Measurements from ENCODE around the gene IL31RA.
"Not testable (repeated sequence)": the region's sequence is repeated elsewhere in the genome, so short reads cannot be mapped to it uniquely, and the experiment has no call there.

Gene IL31RA

DNA sequence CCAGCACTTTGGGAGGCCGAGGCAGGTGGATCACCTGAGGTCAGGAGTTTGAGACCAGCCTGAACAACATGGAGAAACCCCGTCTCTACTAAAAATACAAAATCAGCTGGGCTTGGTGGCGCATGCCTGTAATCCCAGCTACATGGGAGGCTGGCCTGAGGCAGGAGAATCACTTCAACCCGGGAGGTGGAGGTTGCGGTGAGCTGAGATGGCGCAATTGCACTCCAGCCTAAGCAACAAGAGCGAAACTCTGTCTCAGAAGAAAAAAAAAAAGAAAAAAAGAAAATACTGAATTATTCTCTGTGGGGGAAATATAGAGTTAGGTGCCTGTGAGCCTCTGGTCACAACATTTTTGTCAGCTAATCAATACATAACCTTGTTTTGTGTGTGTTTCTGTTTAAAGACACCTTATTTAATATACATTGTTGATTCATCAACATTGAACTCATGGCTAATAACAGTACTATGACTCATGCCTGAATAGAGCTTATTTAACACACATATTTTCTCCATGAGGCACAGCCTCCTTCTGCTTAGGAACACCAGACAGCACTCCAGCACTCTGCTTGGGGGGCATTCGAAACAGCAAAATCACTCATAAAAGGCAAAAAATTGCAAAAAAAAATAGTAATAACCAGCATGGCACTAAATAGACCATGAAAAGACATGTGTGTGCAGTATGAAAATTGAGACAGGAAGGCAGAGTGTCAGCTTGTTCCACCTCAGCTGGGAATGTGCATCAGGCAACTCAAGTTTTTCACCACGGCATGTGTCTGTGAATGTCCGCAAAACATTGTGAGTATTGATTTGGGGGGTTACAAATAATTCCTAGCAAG lies at the start of gene IL31RA:
Gene IL31RA, plus strand, starts transcription at position 519 of the 836 bp plus-strand sequence. Its CDS starts 214 bp downstream, at position 733.
- POLR2A ChIA-PET, result no interaction called here
- CTCF ChIA-PET, result no interaction called here

DNA sequence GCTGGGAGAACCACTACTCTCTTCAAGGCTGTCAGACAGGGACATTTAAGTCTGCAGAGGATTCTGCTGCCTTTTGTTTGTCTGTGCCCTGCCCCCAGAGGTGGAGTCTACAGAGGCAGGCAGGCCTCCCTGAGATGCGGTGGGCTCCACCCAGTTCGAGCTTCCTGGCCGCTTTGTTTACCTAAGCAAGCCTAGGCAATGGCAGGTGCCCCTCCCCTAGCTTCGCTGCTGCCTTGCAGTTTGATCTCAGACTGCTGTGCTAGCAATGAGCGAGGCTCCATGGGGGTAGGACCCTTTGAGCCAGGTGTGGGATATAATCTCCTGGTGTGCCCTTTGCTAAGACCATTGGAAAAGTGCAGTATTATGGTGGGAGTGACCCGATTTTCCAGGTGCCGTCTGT lies 42.3 kb upstream of the IL31RA start:
- CTCF ChIA-PET; DNase-seq (ENCODE audit: extremely low spot score); POLR2A ChIA-PET: not testable (repeated sequence)

More for the DNA sequence above, at the start of gene IL31RA:
- no peak for DNase-seq (ENCODE audit: extremely low spot score)
- TF ChIP-seq, protein P1, sequence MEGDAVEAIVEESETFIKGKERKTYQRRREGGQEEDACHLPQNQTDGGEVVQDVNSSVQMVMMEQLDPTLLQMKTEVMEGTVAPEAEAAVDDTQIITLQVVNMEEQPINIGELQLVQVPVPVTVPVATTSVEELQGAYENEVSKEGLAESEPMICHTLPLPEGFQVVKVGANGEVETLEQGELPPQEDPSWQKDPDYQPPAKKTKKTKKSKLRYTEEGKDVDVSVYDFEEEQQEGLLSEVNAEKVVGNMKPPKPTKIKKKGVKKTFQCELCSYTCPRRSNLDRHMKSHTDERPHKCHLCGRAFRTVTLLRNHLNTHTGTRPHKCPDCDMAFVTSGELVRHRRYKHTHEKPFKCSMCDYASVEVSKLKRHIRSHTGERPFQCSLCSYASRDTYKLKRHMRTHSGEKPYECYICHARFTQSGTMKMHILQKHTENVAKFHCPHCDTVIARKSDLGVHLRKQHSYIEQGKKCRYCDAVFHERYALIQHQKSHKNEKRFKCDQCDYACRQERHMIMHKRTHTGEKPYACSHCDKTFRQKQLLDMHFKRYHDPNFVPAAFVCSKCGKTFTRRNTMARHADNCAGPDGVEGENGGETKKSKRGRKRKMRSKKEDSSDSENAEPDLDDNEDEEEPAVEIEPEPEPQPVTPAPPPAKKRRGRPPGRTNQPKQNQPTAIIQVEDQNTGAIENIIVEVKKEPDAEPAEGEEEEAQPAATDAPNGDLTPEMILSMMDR (IDR thresholded peaks at IDR 0.05; ENCODE audit: control extremely low read depth, extremely low read depth, low read depth, missing control alignments), result no peak

DNA sequence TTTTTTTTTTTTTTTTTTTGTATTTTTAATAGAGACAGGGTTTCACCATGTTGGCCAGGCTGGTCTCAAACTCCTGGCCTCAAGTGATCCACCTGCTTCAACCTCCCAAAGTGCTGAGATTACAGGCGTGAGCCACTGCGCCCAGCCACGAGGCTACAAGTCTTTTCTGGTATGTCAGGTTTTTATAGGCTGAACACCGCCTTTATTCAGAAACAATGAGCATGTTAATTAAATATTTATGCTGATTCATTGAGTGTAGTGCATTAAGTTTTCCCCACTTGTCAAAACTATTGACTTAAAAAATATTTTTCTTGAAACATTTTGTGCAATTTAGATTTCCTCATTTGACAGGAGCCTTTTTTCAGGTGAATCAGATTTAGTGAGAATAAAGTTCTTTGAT lies 35.2 kb upstream of the IL31RA start:
- DNase-seq (ENCODE audit: extremely low spot score); POLR2A ChIA-PET; CTCF ChIA-PET: not testable (repeated sequence)

DNA sequence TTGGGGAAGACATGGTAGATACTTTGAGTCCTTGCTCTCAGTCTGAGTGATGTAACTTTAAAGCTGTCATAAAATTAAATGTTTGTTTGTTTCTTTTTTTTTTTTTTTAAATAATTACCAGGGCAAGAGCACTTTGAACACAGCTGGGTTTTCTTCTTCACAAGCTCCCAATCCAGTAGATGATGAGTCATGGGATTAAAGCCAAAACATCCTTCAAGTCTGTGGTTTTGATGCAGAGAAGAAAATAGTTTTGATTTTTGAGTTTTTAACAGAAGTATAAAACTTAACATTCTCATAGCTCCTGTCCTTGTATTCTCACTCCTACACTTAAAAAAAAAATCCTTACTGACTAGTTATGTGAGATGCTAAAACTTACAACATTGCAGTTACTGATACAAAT lies 34.8 kb upstream of the IL31RA start:
- DNase-seq (ENCODE audit: extremely low spot score), result no peak
- TF ChIP-seq, protein P1 (IDR thresholded peaks at IDR 0.05; ENCODE audit: control extremely low read depth, extremely low read depth, low read depth, missing control alignments), result no peak
- POLR2A ChIA-PET, result no interaction called here
- CTCF ChIA-PET, result no interaction called here

DNA sequence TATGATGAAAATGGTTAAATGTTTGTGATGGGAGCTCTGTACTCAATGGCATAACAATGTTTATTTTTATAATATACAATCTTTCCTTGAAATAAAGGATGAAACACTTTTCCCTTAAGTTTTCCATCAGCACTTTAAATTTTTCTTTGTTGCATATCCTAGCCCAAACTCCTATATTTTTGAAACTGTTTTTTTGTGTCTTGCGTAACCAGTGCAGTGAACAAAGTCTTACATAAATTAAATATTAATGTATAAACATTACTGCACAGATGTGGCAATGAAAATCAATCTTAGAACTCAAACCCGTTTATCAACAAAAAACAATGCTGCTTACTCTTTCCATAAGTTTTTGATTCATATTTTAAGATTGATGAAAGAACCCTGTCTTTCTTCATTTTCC lies 34.1 kb upstream of the IL31RA start:
- no peak for DNase-seq (ENCODE audit: extremely low spot score)
- CTCF ChIA-PET, result no interaction called here
- TF ChIP-seq, protein P1 (IDR thresholded peaks at IDR 0.05; ENCODE audit: control extremely low read depth, extremely low read depth, low read depth, missing control alignments), result no peak
- POLR2A ChIA-PET, result no interaction called here

DNA sequence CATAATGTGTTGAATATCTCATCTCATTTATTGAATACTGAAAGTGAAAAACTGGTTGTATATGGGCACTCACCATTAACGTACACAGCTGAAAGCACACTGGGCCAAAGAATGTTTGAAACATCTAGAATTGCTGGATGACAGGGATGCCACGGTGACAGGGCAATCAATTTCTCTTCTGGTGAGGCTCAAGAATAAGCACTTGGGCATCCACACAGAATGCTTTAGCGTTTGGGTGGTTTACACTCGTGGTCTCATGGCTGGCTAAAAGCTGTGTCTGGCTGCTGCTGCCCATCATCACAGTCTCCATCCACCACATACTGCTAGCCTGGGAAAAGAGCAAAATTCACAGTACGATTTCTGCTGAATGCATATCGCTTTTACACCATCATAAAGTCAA lies 30.7 kb upstream of the IL31RA start:
- TF ChIP-seq, protein P1 (IDR thresholded peaks at IDR 0.05; ENCODE audit: control extremely low read depth, extremely low read depth, low read depth, missing control alignments), result no peak
- POLR2A ChIA-PET, result no interaction called here
- DNase-seq (ENCODE audit: extremely low spot score), result no peak
- CTCF ChIA-PET, result interaction anchor here (1.4 kb wide), 1 partner anchor 10 kb away, joined by 4 read pairs; no protein-coding TSS in a partner anchor

GRCh38 chr5:55821731-55822512 lies 29.2 kb upstream of the IL31RA start:
- CTCF ChIA-PET, result no interaction called here
- TF ChIP-seq, protein P1 (IDR thresholded peaks at IDR 0.05; ENCODE audit: control extremely low read depth, extremely low read depth, low read depth, missing control alignments), result no peak
- peak; percentile 13 for DNase-seq (ENCODE audit: extremely low spot score)
- POLR2A ChIA-PET, result no interaction called here
